NT2/D1 (cell line): Measurements from ENCODE around the gene GSX1.

ENCODE experiments used
- DNase-seq: peaks from one replicate; pipeline ENCODE4 v3.0.0-alpha.2; 2011; ENCODE audit warnings: low read depth, low spot score
- H3K27me3 ChIP-seq: 2 replicates; pipeline ENCODE4 v1.6.0; 2011; ENCODE audit warnings: mild to moderate bottlenecking; ENCODE audit not compliant: insufficient read length, insufficient read depth
- H3K36me3 ChIP-seq: 2 replicates; pipeline ENCODE4 v1.6.1; 2011; ENCODE audit warnings: mild to moderate bottlenecking, low read length, mixed read lengths; ENCODE audit not compliant: insufficient read depth, insufficient read length
- H3K4me1 ChIP-seq: 2 replicates; pipeline ENCODE4 v1.5.1; 2011; ENCODE audit not compliant: insufficient read depth, insufficient read length
- H3K4me3 ChIP-seq: 2 replicates; pipeline ENCODE4 v1.5.1; 2011; ENCODE audit warnings: low read depth; ENCODE audit not compliant: insufficient read length
- H3K9ac ChIP-seq: 2 replicates; pipeline ENCODE4 v1.6.0; 2011; ENCODE audit warnings: low read depth; ENCODE audit not compliant: insufficient read length
- H3K9me3 ChIP-seq: 2 replicates; pipeline ENCODE4 v1.5.1; 2011; ENCODE audit warnings: mild to moderate bottlenecking, low read length; ENCODE audit not compliant: insufficient read depth
- SUZ12 ChIP-seq: IDR thresholded peaks from 2 replicates; pipeline ENCODE4 v1.6.1; 2011; ENCODE audit not compliant: insufficient read length, insufficient read depth; ENCODE audit errors: extremely low read depth
- YY1 ChIP-seq: IDR thresholded peaks from 2 replicates; pipeline ENCODE4 v1.6.1; 2011; ENCODE audit not compliant: insufficient read length, insufficient read depth
- ZNF274 ChIP-seq: IDR thresholded peaks from 2 replicates; pipeline ENCODE4 v1.6.1; 2011; ENCODE audit warnings: mild to moderate bottlenecking, low read depth, low read length

The GSX1 gene

DNA sequence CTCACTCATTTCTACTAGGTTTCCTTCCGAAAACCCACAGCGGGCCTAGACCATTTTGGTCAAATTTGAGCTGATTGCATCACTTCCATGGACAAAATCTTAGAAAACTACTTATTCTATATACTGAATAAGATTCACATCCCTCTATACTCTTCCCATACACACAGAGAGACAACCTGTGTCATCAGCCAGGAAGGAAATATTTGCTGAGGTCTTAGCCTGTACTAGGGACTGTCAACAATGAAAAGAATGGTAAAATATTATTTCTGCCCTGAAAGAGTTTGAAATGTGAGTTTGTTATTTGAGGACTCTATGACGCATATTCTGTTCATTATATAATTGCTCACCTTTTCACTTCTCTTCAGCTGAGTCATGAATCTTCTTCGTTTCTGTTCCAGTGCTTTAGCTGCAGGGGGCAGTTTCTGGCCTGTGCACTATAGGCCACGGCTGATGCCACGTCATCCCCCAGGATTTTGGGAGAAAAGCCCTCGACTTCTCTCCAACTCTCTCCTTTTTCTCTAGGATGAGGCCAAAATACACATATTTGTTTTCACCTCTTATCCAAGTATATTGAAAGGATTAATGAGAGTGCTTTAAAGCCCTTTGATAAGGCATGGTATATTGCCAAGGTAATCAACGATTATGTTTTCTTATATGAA is 47.7 kb downstream of the GSX1 start:
- Histone ChIP-seq H3K36me3 (no peaks in the 10 kb centered on the region), H3K27me3 (peaks cover 13% of the 10 kb centered on the region), H3K4me3 (no peak overlapping the region), H3K4me1 (no peaks in the 10 kb centered on the region), H3K9me3 (no peaks in the 10 kb centered on the region; the same call in 1 of the 2 replicates), H3K9ac (no peak overlapping the region)
- TF ChIP-seq ZNF274 (no peak), SUZ12 (no peak), YY1 (no peak)
- DNase-seq, result no peak

GRCh38 chr13:27842571-27842970 is 50.3 kb downstream of the GSX1 start:
- no peak for DNase-seq
- Histone ChIP-seq H3K36me3 (no peaks in the 10 kb centered on the region), H3K4me3 (no peak overlapping the region), H3K4me1 (no peaks in the 10 kb centered on the region), H3K9ac (no peak overlapping the region), H3K27me3 (peaks cover 8% of the 10 kb centered on the region), H3K9me3 (no peaks in the 10 kb centered on the region; the same call in 1 of the 2 replicates)
- TF ChIP-seq ZNF274 (no peak), SUZ12 (no peak), YY1 (no peak)
